ENCODE measurements around the gene UBE2S. TPM values are rescaled to one million over a fixed set of nuclear protein-coding genes. Genes with fewer than 3 reads are reported as not detected.
A peak's percentile ranks its signal among the peaks of the same experiment; 100 is the strongest.

The UBE2S gene
- total RNA-seq, 1 experiment from 2014 or later = 393 TPM

DNA sequence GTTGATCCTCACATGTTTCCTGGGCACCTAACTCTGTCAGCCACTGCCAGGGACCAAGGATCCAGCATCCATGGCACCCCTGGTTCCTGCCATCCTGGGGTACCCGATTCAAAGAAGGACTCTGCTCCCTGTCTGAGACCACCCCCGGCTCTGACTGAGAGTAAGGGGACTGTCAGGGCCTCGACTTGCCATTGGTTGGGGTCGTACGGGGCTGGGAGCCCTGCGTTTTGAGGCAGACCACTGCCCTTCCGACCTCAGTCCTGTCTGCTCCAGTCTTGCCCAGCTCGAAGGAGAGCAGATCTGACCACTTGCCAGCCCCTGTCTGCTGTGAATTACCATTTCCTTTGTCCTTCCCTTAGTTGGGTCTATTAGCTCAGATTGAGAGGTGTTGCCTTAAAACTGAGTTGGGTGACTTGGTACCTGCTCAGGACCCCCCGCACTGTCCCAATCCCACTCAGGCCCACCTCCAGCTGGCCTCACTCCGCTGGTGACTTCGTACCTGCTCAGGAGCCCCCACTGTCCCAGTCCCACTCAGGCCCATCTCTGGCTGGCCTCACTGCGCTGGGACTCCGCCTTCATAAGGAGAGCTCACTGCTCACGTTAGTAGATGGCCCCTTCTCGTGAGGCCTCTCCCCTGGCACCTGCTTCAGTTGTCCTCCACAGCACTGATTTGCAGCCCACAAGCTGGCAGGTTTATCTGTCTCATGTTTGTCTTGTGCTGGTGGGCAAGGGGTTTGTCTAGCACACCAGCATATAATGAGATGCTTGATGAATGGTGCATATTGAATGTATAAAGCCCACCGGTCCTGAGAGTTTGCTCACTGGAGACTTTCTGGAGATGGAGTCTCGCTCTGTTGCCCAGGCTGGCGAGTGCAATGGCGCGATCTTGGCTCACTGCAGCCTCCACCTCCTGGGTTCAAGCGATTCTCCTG lies 17.9 kb downstream of the UBE2S start:
- H4K91ac ChIP-seq (ENCODE audit: insufficient read length, low read depth, low read length) = no peak overlapping the region
- no peak overlapping the region for H2AK5ac ChIP-seq (ENCODE audit: insufficient read length, low read length)
- no peak overlapping the region for H2AFZ ChIP-seq (ENCODE audit: low read length)
- no peaks in the 10 kb centered on the region for H3K27me3 ChIP-seq (ENCODE audit: insufficient read depth, low read length)
- peaks cover 7% of the 10 kb centered on the region for H3K4me1 ChIP-seq (ENCODE audit: insufficient read depth, low read length)
- peak overlapping the region in 1 of 2 experiments; percentile 47; a peak in 3 of 5 replicates for H3K4me3 Mint-ChIP-seq
- no peak overlapping the region for H3K56ac ChIP-seq (ENCODE audit: insufficient read length, low read depth, low read length)
- no peak overlapping the region for H3K23ac ChIP-seq (ENCODE audit: insufficient read length, low read depth, low read length)
- peaks cover 15% of the 10 kb centered on the region for H3K23me2 ChIP-seq (ENCODE audit: insufficient read length, low read depth, low read length, poor library complexity, severe bottlenecking)
- H2BK120ac ChIP-seq (ENCODE audit: low read depth, low read length, poor library complexity, severe bottlenecking) = no peak overlapping the region
- H3T11ph ChIP-seq (ENCODE audit: low read length) = no peak overlapping the region
- no peak overlapping the region for H3K4ac ChIP-seq (ENCODE audit: low read depth, low read length)
- peaks cover 17% of the 10 kb centered on the region; the same call in 1 of the 2 replicates for H3K79me2 ChIP-seq (ENCODE audit: insufficient read depth, low read length)
- TF ChIP-seq, protein P1, sequence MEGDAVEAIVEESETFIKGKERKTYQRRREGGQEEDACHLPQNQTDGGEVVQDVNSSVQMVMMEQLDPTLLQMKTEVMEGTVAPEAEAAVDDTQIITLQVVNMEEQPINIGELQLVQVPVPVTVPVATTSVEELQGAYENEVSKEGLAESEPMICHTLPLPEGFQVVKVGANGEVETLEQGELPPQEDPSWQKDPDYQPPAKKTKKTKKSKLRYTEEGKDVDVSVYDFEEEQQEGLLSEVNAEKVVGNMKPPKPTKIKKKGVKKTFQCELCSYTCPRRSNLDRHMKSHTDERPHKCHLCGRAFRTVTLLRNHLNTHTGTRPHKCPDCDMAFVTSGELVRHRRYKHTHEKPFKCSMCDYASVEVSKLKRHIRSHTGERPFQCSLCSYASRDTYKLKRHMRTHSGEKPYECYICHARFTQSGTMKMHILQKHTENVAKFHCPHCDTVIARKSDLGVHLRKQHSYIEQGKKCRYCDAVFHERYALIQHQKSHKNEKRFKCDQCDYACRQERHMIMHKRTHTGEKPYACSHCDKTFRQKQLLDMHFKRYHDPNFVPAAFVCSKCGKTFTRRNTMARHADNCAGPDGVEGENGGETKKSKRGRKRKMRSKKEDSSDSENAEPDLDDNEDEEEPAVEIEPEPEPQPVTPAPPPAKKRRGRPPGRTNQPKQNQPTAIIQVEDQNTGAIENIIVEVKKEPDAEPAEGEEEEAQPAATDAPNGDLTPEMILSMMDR (conservative IDR thresholded peaks at IDR 0.05) = no peak
- no peak overlapping the region for H4K8ac ChIP-seq (replicated peaks; ENCODE audit: insufficient read length, low read depth, low read length)
- H3K4me1 Mint-ChIP-seq = peaks cover 60 to 74% of the 10 kb centered on the region in 2 experiments
- peaks cover 40 to 50% (median 44%) of the 10 kb centered on the region in 3 experiments for H3K36me3 Mint-ChIP-seq (ENCODE audit: insufficient read depth in 1 of 3, low read depth in 3 of 3)
- peaks cover 0 to 2% of the 10 kb centered on the region in 2 experiments; a peak in 1 of 5 replicates for H3K9me3 Mint-ChIP-seq
- H3K27me3 Mint-ChIP-seq (ENCODE audit: low read depth) = peaks cover 2% of the 10 kb centered on the region
- no peaks in the 10 kb centered on the region for H3K9me3 ChIP-seq (ENCODE audit: control insufficient read depth, low read depth, low read length)
- H2BK15ac ChIP-seq (ENCODE audit: low read depth, low read length) = no peak overlapping the region
- no peak overlapping the region for H4K5ac ChIP-seq (ENCODE audit: insufficient read length, low read depth, low read length)
- no peak overlapping the region for H2BK20ac ChIP-seq (ENCODE audit: low read depth, low read length, poor library complexity, severe bottlenecking)
- H2BK12ac ChIP-seq (ENCODE audit: insufficient read length, low read depth, low read length) = no peak overlapping the region
- H4K20me1 ChIP-seq (ENCODE audit: control insufficient read depth, insufficient read depth, insufficient read length) = peaks cover 3% of the 10 kb centered on the region
- peak overlapping the region in 1 of 3 experiments; percentile 87; a peak in 3 of 7 replicates for H3K27ac Mint-ChIP-seq
- no peak for DNase-seq
- no peak overlapping the region for H3K4me2 ChIP-seq (ENCODE audit: insufficient read depth, insufficient read length, low read length)
- H3K14ac ChIP-seq (ENCODE audit: insufficient read depth, low read length) = no peak overlapping the region; the same call in 1 of the 2 replicates
- H3K27ac ChIP-seq (ENCODE audit: insufficient read length, low read depth, low read length) = no peak overlapping the region
- H2BK5ac ChIP-seq (ENCODE audit: insufficient read length, low read length) = no peak overlapping the region
- peaks cover 15% of the 10 kb centered on the region for H3K79me1 ChIP-seq (ENCODE audit: insufficient read depth, low read depth, low read length, poor library complexity, severe bottlenecking)
- WGBS (ENCODE audit: extremely low coverage, insufficient read length, low lambda C conversion rate) = no CpG with 5 or more reads among the region's 21 CpGs
- H3K18ac ChIP-seq (ENCODE audit: insufficient read length, low read depth, low read length) = no peak overlapping the region
- H3K9ac ChIP-seq (ENCODE audit: extremely low read depth, insufficient read length, low read length) = no peak overlapping the region
